HG03432 (cell line): Measurements from ENCODE around the gene MMP19.
"Not testable (repeated sequence)": the region's sequence is repeated elsewhere in the genome, so short reads cannot be mapped to it uniquely, and the experiment has no call there.

ENCODE experiments used
- ATAC-seq: cut with Tn5 transposase; IDR thresholded peaks from one replicate; pipeline ENCODE4 v1.9.1; 2021; ENCODE audit warnings: mild to moderate bottlenecking, moderate library complexity; ENCODE audit not compliant: unreplicated experiment

MMP19 gene, protein sequence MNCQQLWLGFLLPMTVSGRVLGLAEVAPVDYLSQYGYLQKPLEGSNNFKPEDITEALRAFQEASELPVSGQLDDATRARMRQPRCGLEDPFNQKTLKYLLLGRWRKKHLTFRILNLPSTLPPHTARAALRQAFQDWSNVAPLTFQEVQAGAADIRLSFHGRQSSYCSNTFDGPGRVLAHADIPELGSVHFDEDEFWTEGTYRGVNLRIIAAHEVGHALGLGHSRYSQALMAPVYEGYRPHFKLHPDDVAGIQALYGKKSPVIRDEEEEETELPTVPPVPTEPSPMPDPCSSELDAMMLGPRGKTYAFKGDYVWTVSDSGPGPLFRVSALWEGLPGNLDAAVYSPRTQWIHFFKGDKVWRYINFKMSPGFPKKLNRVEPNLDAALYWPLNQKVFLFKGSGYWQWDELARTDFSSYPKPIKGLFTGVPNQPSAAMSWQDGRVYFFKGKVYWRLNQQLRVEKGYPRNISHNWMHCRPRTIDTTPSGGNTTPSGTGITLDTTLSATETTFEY

DNA sequence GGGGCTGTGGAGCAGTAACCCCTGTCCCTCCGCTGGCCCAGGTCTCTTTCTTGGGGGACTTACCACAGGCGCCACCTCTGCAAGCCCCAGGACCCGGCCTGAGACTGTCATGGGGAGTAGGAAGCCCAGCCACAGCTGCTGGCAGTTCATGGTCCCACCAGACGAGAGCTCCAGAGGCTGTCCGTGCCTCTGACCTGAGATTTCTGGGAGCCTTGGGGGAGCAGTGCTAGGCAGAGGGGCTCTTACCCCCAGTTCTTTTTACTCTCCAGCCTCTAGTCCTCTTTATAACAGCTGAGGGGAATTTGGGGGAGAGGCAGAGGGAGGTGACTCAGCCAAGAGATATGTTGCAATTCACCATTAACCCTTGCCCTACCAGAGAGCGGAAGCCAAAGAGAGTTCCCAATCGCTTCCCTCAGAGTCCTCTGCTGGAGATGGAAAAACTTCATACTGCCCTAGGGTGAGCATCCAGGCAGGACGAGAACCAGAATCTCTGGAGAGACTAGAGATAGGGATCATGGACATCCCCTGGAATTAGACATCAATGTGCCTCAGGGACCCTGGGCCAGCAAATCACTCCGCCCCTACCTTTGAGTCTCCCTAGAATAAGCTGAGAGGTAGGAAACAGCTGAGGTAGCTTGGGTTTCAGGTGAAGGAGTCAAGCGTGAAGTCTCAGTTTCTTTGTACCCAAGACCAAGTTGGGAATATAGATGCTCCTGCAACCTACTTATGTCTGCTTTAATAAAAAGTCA is at the start of gene MMP19:
Gene MMP19 (minus strand): TSS at position 256 of the 749 bp plus-strand sequence. CDS start 106 bp downstream, at position 150.
- no peak for ATAC-seq

DNA sequence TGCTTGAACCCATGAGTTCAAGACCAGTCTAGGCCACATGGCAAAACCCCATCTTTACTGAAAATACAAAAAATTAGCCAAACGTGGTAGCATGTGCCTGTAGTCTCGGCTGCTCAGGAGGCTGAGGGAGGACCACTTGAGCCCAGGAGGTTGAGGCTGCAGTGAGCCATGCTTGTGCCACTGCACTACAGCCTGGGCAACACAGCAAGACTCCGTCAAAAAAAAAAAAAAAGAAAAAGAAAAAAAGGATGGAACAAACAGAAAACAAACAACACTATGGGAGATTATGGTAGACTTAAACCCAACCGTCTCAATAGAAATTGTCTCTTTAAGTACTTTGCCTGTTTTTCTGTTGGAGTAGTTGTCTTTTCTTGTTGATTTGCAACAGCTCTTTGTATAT is 48.6 kb upstream of the MMP19 start:
- ATAC-seq: no peak

DNA sequence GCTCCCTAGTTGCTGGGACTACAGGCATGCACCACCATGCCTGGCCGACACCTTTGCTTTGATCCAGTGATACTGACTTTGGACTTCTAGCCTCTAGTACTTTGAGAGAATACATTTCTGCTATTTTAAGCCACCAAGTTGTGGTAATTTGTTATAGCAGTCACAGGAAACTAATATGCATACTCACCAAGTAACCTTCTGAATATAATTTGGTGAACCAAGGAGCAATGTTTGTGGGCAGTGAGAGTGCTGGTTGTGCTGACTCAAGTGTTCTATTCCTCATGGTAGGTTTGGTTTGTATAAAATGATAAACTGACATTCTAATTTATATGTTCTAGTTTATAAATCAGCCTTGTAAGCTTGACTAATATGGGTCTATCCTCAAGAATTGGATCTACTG is 42.4 kb upstream of the MMP19 start:
- ATAC-seq: no peak

DNA sequence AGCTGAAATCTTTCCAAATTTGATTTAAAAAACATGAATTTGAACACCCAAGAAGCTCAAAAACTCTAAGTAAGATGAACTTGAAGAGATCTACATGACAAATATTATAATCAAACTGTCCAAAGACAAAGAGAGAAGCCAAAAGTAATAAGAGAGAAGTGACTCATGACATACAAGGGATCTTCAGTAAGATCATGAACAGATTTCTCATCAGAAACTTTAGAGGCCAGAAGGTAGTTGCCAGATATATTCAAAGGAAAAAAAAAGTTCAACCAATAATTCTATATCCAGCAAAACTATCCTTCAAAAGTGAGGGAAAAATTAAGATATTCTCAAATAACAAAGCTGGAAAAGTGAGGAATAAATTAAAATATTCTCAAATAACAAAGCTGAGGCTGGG is 35.1 kb upstream of the MMP19 start:
- no peak for ATAC-seq

DNA sequence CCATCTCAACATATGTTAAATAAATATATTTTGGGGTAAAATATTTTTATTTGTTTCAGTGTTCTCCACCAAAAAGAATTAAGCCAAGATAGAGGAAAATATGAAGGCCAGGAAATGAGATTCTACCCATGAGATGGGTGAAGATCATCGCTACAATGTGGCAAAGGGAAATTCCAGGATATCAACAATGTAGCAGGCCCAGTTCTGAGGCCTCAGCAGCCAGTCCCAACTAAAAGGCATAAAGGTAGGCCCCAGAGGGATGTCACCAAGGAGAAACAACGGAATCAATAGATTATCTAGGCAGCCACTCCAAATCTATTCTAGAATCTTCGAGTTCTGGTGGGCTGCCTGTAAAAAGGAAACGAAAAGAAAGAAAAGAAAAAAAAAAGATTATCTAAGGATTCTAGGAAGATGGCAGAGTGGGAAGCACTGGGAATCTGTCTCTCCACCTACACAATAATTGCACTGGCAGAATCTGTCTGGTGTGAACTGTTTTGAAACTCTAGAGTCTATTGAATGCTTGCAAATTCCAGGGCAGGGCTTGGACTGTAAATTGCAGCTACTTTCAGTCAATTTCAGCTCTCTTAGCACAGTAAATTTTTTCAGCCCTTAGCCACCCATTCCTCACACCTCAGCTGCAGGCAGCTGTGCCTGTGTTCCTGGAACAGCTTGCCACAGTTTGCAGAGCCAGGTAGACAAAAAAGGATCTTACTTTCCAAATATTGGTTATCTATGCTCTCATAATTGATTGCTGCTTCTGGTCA is 33.1 kb upstream of the MMP19 start:
- ATAC-seq: no peak

DNA sequence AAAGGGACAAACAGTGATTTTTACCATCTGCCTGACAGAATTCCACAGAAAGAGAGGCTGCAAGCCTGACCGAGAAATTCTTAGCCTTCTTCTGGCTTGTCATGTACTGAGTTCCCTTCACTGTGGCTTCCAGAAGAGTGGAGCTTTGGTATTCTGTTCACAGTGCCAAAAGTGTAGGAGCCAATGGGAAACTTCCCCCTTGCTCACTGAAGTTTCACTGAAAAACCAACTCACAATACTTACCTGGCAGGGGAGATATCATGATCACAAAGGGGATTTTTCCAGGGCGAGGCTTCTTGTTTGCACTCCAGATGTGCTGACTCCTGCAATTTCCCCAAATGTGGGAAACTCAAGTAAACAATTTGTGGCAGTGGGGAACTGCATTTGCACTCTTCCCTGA is 31.7 kb upstream of the MMP19 start:
- no peak for ATAC-seq

DNA sequence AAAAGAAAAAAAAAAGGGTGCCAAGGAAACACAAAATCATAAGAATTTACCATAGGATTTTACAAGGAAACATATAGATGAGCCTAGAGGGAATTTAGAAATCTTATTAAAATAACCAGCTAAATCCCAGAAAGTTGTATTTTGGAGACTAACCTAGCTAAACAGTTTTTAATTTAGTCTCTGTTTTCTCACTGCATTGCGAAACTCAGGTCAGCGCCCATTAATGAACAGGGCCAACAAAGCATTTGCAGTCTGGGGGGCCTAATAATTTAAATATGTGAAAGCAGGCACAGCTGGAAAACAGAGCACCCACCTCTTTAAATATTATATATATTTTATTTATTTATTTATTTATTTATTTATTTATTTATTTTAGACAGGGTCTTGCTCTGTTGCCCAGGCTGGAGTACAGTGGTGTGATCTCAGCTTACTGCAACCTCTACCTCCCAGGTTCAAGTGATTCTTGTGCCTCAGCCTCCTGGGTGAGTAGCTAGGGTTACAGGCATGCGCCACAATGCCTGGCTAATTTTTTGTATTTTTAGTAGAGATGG is 23.8 kb upstream of the MMP19 start:
- not testable (repeated sequence) for ATAC-seq

DNA sequence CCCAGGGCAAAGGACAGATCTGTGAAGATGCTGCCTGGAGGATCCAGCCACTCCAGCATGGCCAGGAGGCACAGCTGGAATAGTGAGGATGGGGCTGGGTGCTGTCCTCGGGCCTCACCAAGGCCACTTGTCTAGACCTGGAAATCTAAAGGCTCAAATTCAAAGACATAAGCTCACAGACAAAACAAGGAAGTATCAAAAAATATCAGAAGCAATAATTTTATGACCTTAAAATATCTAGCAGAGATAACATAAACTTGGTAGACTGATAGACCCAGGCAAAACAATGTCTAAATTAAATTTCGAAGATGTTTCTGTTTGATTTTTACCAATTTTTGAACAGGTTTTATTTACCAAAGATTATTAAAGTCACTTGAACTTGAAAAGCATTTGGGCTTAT is 22.6 kb upstream of the MMP19 start:
- no peak for ATAC-seq

DNA sequence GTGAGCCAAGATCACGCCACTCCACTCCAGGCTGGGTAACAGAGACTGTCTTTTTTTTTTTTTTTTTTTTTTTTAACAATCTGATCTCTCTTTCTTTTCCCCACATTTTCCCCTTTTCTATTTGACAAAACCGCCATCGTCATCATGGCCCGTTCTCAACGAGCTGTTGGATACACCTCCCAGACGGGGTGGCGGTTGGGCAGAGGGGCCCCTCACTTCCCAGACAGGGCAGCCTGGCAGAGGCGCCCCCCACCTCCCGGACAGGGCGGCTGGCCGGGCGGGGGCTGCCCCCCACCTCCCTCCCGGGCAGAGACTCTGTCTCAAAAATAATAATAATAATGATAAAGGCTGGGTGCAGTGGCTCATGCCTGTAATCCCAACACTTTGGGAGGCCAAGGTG is 20.2 kb upstream of the MMP19 start:
- not testable (repeated sequence) for ATAC-seq

DNA sequence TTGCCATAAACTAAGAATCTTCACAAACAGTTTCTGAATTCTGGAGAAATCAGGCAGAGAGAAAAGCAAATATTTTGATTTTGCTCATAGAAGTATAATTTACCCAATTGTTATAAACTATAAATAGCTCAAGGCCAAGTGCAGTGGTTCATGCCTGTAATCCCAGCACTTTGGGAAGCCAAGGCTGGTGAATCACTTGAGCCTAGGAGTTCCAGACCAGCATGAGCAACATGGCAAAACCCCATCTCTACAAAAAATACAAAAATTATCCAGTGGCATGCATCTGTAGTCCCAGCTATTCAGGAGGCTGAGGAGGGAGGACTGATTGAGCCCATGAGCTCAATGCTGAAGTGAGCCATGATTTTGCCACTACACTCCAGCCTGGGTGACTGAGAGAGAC is 19.6 kb upstream of the MMP19 start:
- no peak for ATAC-seq

DNA sequence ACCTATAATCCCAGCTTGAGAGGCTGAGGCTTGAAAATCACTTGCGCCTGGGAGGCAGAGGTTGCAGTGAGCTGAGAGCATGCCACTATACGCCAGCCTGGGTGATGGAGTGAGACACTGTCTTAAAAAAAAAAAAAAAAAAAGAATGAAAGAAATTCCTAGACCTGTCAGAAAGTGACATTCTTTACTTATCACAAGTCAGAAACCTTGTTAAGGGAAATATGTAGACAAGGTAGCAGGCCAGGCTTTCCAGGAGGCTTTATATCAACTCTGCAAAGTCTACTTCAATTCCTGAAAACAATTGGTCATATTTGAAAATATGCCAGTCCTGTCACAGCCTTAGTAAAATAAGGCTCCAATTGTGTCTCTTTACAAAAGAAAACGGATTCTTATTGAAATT is 19.1 kb upstream of the MMP19 start:
- ATAC-seq: no peak

DNA sequence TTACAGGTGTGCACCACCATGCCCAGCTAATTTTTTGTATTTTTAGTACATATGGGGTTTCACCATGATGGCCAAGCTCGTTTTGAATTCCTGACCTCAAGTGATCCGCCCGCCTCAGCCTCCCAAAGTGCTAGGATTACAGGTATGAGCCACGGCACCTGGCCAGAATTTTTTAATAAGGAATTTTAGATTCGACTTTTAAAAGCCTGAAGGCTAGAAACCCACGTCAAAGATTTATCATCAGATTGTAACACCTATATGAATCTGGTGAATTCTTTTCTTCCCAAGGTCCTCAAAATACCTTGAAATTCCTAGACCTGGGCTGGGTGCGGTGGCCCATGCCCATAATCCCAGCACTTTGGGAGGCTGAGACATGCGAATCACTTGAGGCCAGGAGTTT is 18.7 kb upstream of the MMP19 start:
- ATAC-seq: no peak

DNA sequence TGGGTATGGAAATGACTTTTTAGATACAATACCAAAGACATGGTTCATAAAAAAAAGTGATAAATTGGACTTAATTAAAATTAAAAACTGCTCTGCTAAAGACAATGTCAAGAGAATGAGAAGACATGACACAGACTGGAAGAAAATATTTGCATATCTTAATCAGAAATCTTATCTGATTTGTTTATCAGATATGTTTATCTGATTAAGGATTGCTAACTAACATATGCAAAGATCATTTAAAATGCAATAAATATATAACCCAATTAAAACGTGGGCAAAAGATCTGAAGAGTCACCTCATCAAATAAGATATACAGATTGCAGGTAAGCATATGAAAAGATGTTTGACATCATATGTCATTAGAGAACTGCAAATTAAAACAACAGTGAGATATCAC is 10.0 kb upstream of the MMP19 start:
- ATAC-seq: no peak

DNA sequence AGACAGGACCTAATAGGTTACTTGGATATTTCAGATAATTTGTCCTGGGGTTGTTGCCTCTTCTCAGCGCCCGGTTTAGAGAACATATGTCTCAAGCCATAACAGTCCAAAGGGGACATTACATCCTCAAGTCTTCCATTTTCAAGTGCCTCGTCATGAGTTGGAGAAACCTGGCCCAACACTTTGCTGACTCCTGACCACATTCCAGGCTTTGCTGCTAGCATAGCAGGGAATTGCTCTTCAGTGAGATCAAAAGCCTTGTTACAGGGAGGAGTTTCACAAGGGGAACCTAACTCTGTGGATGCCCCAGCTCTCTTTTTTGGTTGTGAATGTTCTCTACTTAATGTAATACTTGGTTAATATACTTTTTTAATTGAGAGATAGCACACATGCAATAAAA is 8.2 kb upstream of the MMP19 start:
- ATAC-seq: no peak

DNA sequence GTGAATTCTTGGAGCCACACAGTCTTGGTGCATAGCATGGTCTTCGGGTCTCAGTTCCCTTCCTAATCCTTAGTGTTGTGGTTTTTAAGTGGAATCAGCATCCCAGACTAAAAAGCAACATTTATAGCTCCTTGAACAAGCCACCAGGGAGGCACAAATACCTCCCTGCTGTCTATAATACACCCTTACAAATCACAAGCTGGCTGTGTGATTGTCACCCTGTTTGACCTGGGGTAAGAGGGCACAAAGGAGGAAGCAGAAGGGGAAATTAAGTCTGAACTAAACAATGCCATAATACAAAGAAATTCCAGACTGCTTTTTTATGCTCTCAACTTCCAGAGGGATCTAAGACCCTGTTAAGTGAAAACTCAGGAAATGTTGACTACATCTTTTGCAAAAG is 7.7 kb upstream of the MMP19 start:
- no peak for ATAC-seq

DNA sequence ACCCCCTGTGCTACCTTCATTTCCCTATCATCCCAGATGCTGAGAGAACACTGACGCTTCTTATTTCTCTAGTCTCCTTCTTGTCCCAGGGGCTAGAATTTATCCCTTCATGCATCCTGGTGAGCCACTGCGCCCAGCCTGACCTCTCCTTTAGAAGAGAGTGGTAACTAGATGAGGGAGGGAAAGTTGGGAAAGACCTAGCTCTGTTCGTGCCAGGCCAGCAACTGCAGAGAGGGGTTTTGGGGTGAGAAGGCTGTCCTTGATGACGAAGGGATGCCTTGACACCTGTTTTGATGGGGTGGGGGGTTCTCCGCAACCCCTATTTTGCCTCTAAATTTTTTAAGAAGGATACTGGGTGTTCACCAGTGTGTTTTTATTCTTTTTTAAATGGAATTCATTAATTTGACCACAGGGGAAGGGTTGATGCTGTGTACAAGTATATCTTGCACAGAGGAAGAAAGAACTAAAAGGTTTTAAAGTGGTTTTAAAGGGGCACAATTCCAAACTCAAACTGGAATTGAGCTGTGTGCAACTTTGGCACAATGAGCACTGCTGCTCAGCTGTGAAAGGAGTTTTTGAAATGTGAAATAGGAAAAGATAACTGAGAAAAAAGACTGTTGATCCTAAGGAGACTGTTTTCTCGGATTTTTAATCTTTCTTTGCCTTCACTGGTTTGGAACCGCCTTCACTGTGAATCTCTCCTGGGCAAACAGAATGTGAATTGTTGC is 7.0 kb upstream of the MMP19 start:
- no peak for ATAC-seq

DNA sequence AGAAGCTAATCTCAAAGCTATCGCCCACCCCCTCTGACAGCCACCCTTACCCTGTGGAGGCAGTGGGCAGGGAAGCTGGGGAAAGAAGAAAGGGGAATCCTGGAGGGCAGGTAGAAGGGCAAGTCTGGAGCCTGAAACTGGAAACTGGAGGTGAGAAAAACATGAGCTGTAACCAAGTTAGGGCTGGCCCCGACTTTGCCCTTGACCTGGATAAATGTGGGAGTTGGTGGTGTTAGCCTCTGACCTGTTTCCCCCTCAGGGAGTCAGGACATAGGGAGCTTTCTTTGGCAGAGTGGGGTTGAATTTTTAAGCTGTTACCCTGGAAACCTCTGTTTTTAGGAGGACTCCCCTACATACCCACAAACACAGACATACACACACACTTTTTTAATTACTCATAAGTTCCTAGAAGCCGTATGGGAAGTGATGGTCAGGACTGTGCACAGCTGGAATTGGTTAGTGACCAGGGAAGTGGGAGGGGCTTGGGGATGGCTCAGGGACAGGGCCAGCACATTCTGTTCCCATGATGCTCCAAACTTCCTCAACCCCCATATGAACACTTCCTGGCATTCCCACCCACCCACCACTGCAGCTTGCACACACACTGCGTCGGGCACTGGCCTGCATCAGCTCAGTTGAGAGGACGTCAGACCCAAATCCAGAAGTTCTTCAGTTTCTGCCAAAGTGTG is 5.0 kb upstream of the MMP19 start:
- ATAC-seq: no peak

DNA sequence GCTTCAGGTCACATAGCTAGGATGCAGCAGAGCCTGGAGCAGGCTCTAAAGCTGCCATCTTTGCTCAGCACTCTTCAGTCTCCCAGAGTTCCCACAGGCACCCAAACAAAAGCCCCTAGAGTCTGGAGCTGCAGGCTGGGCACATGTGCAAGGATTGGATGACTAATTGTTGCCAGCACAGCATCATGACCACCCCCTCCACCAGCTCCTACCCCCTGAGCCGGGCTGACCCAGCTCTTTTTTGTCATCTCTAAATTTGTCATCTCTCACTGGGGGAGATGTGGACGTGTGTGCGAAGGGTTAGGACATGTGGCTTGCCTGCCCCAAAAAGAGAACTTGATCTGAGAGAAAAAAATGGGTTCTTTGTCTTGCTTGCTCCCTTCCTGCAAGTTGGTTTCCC is 4.3 kb upstream of the MMP19 start:
- ATAC-seq: no peak

DNA sequence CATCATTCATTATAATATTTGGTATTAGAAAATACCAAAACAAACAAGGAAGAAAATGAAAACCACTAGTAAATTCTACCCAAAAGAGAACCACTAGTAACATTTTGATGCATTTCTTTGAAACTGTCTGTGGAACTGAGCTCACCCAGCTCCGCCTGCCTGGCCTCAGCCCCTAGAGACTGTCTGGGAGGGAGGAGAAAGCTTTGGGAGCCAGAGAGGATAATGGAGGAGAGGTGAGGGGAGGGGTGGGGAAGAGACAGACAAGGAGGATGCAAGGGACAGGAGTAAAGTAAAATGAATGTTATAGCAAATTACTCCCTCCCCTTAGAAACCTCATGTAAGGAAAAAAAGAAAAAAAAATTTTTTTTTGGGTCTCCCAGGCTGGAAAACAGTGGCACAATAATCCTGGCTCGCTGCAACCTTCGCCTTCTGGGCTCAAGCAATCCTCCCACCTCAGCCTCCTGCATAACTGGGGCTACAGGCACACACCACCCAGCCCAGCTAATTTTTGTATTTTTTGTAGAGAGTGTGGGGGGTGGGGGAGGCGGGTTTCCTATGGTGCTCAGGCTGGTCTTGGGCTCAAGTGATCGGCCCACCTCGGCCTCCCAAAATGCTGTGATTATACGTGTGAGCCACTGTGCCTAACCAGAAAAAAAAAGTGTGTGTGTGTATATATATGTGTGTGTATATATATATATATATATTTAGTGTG is 3.2 kb upstream of the MMP19 start:
- ATAC-seq: no peak
